Thyroid gland (tissue), 4 donors: ENCODE results near the gene NRG3. TPM values are rescaled to one million over a fixed set of nuclear protein-coding genes. Genes with fewer than 3 reads are reported as not detected.

ENCODE experiments used
- DNase-seq, 2 donors: peaks; one replicate each; pipeline ENCODE4 v3.0.0-alpha.2; 2019
- H3K27ac ChIP-seq, 3 donors: fragments of 200-600 bp; sonication (generic); 1 replicate in 2 of 3; 2 replicates in 1 of 3; pipeline ENCODE4 v1.5.1; 2016 to 2019; ENCODE audit warnings: mild to moderate bottlenecking in 1 of 3, moderate library complexity in 1 of 3
- H3K27me3 ChIP-seq: fragments of 200-600 bp; sonication (generic); one replicate; pipeline ENCODE4 v1.5.1; 2019
- H3K36me3 ChIP-seq, 2 donors: fragments of 200-600 bp; sonication (generic); one replicate each; pipeline ENCODE4 v1.5.1; 2016 to 2019
- H3K4me1 ChIP-seq, 2 donors: fragments of 200-600 bp; sonication (generic); one replicate each; pipeline ENCODE4 v1.5.1; 2017 to 2019
- H3K4me3 ChIP-seq, 3 donors: fragments of 200-600 bp; sonication (generic); replicated peaks in 1 of 3; 1 replicate in 2 of 3; 2 replicates in 1 of 3; pipeline ENCODE4 v1.5.1; 2016; ENCODE audit warnings: mild to moderate bottlenecking in 1 of 3
- H3K9me3 ChIP-seq: fragments of 200-600 bp; sonication (generic); one replicate; pipeline ENCODE4 v1.5.1; 2017
- CTCF ChIP-seq, 6 experiments: fragments of 200-600 bp in 3 of 6; fragments of 450-650 bp in 3 of 6; sonication (generic) in 3 of 6; IDR thresholded peaks; one replicate each; pipeline ENCODE4 v1.5.1; 2016 to 2019; ENCODE audit warnings: antibody characterized with exemption in 6 of 6, mild to moderate bottlenecking in 2 of 6, inconsistent platforms in 1 of 6, moderate library complexity in 1 of 6
- POLR2A ChIP-seq, 2 donors: fragments of 450-650 bp; IDR thresholded peaks; one replicate each; pipeline ENCODE4 v1.6.1; 2017; ENCODE audit warnings: antibody characterized with exemption in 2 of 2, mild to moderate bottlenecking in 2 of 2, moderate library complexity in 1 of 2
- WGBS, 2 donors: methylation state at CpG; one replicate each; pipeline ENCODE4 v1.1.5; 2017; 5-methylcytosine and 5-hydroxymethylcytosine counted together
- intact Hi-C: fragments of 100-400 bp; cut with DNase I; formaldehyde crosslinking; loops from one replicate; pipeline ENCODE4 v1.15.1; 2023
- total RNA-seq, 4 donors: library from RNA; depleted of rRNA; stranded (reverse); fragments of >200 nt; gene quantifications; one replicate each; pipeline ENCODE4 v1.2.3, GENCODE V29; 2016

Gene NRG3
- total RNA-seq, 4 donors from 2014 or later = 0.67 to 1.8 (median 1.3) TPM

- H3K27ac ChIP-seq = no peak overlapping the region
- no peak for DNase-seq
- H3K27me3 ChIP-seq = no peaks in the 10 kb centered on the region
- H3K36me3 ChIP-seq = no peaks in the 10 kb centered on the region
- no peaks in the 10 kb centered on the region for H3K9me3 ChIP-seq
- TF ChIP-seq POLR2A (IDR thresholded peaks at IDR 0.05) (no peak), CTCF (IDR thresholded peaks at IDR 0.05) (no peak)
- H3K4me1 ChIP-seq = no peaks in the 10 kb centered on the region
- H3K4me3 ChIP-seq = no peak overlapping the region
- WGBS, 2 donors = 92 to 96% methylated on average over 3 of the region's 3 CpGs
- intact Hi-C loops = no loop called here
Measured at GRCh38 chr10:82554381-82554780, 679.4 kb downstream of the NRG3 start.

GRCh38 chr10:82558014-82558607 is 683.1 kb downstream of the NRG3 start:
- DNase-seq = no peak
- H3K36me3 ChIP-seq = no peaks in the 10 kb centered on the region
- intact Hi-C loops = no loop called here
- H3K27me3 ChIP-seq = no peaks in the 10 kb centered on the region
- H3K4me1 ChIP-seq = no peaks in the 10 kb centered on the region
- H3K9me3 ChIP-seq = no peaks in the 10 kb centered on the region
- TF ChIP-seq CTCF (IDR thresholded peaks at IDR 0.05) = no peak
- no peak for TF ChIP-seq POLR2A (IDR thresholded peaks at IDR 0.05)
- no peak overlapping the region for H3K4me3 ChIP-seq
- 59 to 60% methylated on average over 2 of the region's 2 CpGs for WGBS, 2 donors
- no peak overlapping the region for H3K27ac ChIP-seq

- WGBS, 2 donors = 85 to 90% methylated on average over 7 of the region's 7 CpGs
Measured at GRCh38 chr10:82564353-82565196, 689.6 kb downstream of the NRG3 start.

GRCh38 chr10:82565197-82565575 is 690.2 kb downstream of the NRG3 start:
- Histone ChIP-seq H3K9me3 (no peaks in the 10 kb centered on the region), H3K27ac (no peak overlapping the region), H3K36me3 (no peaks in the 10 kb centered on the region), H3K4me3 (no peak overlapping the region), H3K4me1 (no peaks in the 10 kb centered on the region), H3K27me3 (no peaks in the 10 kb centered on the region)
- intact Hi-C loops = no loop called here
- TF ChIP-seq CTCF (IDR thresholded peaks at IDR 0.05) = no peak
- no peak for TF ChIP-seq POLR2A (IDR thresholded peaks at IDR 0.05)
- no peak for DNase-seq

More at GRCh38 chr10:82564353-82565196, 689.6 kb downstream of the NRG3 start:
- DNase-seq = no peak
- Histone ChIP-seq H3K27ac (no peak overlapping the region), H3K4me1 (no peaks in the 10 kb centered on the region), H3K36me3 (no peaks in the 10 kb centered on the region), H3K9me3 (no peaks in the 10 kb centered on the region), H3K4me3 (no peak overlapping the region), H3K27me3 (no peaks in the 10 kb centered on the region)
- intact Hi-C loops = no loop called here
- TF ChIP-seq POLR2A (IDR thresholded peaks at IDR 0.05) = no peak
- no peak for TF ChIP-seq CTCF (IDR thresholded peaks at IDR 0.05)

- H3K36me3 ChIP-seq = no peaks in the 10 kb centered on the region
- no peaks in the 10 kb centered on the region for H3K27me3 ChIP-seq
- no peaks in the 10 kb centered on the region for H3K4me1 ChIP-seq
- no peak overlapping the region for H3K4me3 ChIP-seq
- WGBS, 2 donors = 59 to 61% methylated on average over 1 of the region's 1 CpG
- no peaks in the 10 kb centered on the region for H3K9me3 ChIP-seq
- no peak for TF ChIP-seq CTCF (IDR thresholded peaks at IDR 0.05)
- TF ChIP-seq POLR2A (IDR thresholded peaks at IDR 0.05) = no peak
- intact Hi-C loops = no loop called here
- H3K27ac ChIP-seq = no peak overlapping the region
- no peak for DNase-seq
Measured at GRCh38 chr10:82572744-82573143, 697.8 kb downstream of the NRG3 start.
